ENCODE measurements around the gene SSNA1.

DNA sequence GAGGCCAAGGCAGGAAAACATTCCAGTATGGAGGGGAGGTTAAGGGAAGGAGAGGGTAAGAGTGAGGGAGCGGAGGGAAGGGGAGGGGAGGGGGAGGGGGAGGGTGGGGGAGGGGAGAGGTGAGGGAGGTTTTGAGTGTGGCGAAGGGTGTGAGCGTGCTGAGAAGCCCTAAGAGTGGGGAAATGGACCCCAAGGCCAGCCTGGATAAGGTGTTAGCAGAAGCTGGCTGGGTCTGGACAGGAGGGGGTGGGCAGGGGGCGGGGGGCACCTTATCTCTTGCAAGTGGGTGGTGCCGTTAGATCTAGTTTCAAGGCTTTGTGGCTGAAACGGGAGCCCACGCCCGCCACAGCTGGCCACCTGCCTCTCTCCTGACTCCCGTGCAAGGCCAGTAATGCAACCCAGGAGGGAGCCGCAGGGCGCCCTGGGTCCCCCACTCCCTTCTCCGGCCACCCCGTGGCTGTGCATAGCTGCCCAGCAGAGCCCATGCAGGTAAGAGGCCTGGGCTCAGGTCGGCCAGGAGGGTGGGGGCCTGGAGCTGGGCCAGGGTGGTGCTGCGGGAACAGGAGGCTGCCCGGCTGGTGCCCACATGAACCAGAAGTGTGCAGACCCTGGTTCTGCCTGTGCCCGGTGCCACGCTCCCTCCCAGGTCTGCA, 39.5 kb downstream of the SSNA1 start:
- TF ChIP-seq, protein P1, sequence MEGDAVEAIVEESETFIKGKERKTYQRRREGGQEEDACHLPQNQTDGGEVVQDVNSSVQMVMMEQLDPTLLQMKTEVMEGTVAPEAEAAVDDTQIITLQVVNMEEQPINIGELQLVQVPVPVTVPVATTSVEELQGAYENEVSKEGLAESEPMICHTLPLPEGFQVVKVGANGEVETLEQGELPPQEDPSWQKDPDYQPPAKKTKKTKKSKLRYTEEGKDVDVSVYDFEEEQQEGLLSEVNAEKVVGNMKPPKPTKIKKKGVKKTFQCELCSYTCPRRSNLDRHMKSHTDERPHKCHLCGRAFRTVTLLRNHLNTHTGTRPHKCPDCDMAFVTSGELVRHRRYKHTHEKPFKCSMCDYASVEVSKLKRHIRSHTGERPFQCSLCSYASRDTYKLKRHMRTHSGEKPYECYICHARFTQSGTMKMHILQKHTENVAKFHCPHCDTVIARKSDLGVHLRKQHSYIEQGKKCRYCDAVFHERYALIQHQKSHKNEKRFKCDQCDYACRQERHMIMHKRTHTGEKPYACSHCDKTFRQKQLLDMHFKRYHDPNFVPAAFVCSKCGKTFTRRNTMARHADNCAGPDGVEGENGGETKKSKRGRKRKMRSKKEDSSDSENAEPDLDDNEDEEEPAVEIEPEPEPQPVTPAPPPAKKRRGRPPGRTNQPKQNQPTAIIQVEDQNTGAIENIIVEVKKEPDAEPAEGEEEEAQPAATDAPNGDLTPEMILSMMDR (IDR thresholded peaks at IDR 0.05) = no peak
- TF ChIP-seq EP300 (IDR thresholded peaks at IDR 0.05) = no peak

Measured in tibial nerve (tissue), 4 donors.